ENCODE data around the gene RPLP2.

RPLP2 gene

GRCh38 chr11:854601-855329, 45.0 kb downstream of the RPLP2 start:
- no peak for DNase-seq

- no peak for DNase-seq
Measured at GRCh38 chr11:855330-855674, 45.5 kb downstream of the RPLP2 start.

- DNase-seq: no peak
Measured at GRCh38 chr11:855796-856195, 46.0 kb downstream of the RPLP2 start.

- DNase-seq: no peak
Measured at GRCh38 chr11:856397-856796, 46.6 kb downstream of the RPLP2 start.

GRCh38 chr11:858053-858761, 48.4 kb downstream of the RPLP2 start:
- DNase-seq: no peak

GRCh38 chr11:858762-859339, 49.1 kb downstream of the RPLP2 start:
- no peak for DNase-seq

- DNase-seq: peak; percentile 69
Measured at GRCh38 chr11:859394-860131, 49.8 kb downstream of the RPLP2 start.

- DNase-seq: no peak
Measured at GRCh38 chr11:860234-861104, 50.7 kb downstream of the RPLP2 start.

- DNase-seq: no peak
Measured at GRCh38 chr11:861105-861479, 51.3 kb downstream of the RPLP2 start.

- DNase-seq: no peak
Measured at GRCh38 chr11:862081-862661, 52.4 kb downstream of the RPLP2 start.

All from NCI-H774 (cell line).